H1 (cell line): ENCODE data around the gene BSG. TPM values are rescaled to one million over a fixed set of nuclear protein-coding genes. Genes with fewer than 3 reads are reported as not detected.

Source experiments
- GTF2F1 ChIP-seq: IDR thresholded peaks from 2 replicates; pipeline ENCODE4 v1.6.1; 2012; ENCODE audit warnings: low read depth, low read length, improper control_type of control experiment, borderline replicate concordance
- KDM1A ChIP-seq: fragments of 200-600, 300-600 bp; sonication (generic); IDR thresholded peaks from 2 replicates; pipeline ENCODE4 v1.7.1; 2016; ENCODE audit warnings: mild to moderate bottlenecking, low read length, borderline replicate concordance
- TEAD4 ChIP-seq: IDR thresholded peaks from 2 replicates; pipeline ENCODE4 v1.6.1; 2012; ENCODE audit warnings: low read depth, low read length, inconsistent platforms, mixed read lengths
- polyA plus RNA-seq, 7 experiments: library from polyadenylated mRNA; depleted of rRNA in 3 of 7; stranded (reverse) in 5 of 7; unstranded in 2 of 7; fragments of >200 nt in 5 of 7; fragments of 200-250 nt in 2 of 7; gene quantifications; 1 replicate in 5 of 7; 2 replicates in 1 of 7; 4 replicates in 1 of 7; pipeline versions ENCODE4 v1.2.1 to v1.2.3, GENCODE V29; 2011 to 2013; ENCODE audit warnings: missing spikeins in 2 of 7, mixed read lengths in 2 of 7
- total RNA-seq: library from RNA; stranded (reverse); fragmentation: NEBNext Ultra II Directional; extraction: Animal tissue kit (Norgen Biotek cat#: 25700); gene quantifications from 2 replicates; pipeline ENCODE4 v1.2.1, GENCODE V29; 2021

The BSG gene
- total and polyA plus RNA-seq, 2 of the 8 experiments (the other 6 are each of a cell fraction or from before 2014, with no cell fraction given), result 726 to 1,055 TPM

DNA sequence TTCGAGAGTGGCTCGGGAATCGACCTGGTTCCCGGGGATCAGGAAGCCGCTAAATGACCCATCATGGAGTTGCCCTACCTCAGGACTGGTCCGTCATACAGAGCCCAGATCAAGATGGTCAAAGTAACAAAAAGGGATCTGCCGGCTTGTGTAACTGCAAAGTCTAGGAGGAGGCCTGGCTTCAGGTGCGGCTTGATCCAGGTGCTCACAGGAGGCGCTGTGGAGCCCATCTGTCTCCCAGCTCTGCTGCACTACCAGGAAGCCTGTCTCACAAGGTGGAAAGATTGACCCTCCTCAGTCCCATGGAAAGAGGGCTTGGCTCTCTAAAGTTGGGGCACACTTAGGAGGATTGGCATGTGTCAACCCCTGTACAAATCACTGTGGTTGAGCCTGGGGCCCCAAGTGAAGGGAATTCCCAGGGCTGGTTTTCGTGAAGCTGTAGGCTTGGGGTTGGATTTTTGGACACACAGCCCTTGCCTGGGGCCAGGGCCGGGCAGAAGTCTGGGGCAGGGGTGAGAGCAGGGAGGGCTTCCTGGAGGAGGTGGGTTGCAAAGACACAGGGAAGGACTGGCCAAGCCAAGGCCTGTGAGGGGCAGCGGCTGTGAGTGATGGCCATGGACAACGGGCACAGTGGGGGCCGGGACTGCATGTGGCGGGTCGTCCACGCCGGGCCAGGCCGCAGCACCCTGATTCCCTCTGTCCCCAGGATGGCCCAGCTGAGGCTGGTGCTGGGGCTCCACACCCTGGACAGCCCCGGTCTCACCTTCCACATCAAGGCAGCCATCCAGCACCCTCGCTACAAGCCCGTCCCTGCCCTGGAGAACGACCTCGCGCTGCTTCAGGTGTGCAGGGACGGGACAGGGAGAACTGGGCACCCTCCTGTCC lies 24.3 kb upstream of the BSG start (continued):
- peak; percentile 83; the same call in 1 of the 2 replicates for TF ChIP-seq KDM1A
- no peak for TF ChIP-seq TEAD4
- TF ChIP-seq GTF2F1, result no peak
